ENCODE measurements around the gene GRIN2C.

DNA sequence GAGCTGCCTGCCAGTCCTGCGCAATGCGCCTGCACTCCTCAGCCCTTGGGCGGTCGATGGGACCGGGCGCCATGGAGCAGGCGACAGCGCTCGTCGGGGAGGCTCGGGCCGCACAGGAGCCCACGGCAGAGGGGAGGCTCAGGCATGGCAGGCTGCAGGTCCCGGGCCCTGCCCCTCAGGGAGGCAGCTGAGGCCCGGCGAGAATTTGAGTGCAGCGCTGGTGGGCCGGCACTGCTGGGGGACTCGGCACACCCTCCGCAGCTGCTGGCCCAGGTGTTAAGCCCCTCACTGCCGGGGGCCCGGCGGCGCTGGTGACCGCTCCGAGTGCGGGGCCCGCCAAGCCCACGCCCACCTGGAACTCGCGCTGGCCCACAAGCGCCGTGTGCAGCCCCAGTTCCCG is 47.3 kb upstream of the GRIN2C start:
- TF ChIP-seq, protein P1, sequence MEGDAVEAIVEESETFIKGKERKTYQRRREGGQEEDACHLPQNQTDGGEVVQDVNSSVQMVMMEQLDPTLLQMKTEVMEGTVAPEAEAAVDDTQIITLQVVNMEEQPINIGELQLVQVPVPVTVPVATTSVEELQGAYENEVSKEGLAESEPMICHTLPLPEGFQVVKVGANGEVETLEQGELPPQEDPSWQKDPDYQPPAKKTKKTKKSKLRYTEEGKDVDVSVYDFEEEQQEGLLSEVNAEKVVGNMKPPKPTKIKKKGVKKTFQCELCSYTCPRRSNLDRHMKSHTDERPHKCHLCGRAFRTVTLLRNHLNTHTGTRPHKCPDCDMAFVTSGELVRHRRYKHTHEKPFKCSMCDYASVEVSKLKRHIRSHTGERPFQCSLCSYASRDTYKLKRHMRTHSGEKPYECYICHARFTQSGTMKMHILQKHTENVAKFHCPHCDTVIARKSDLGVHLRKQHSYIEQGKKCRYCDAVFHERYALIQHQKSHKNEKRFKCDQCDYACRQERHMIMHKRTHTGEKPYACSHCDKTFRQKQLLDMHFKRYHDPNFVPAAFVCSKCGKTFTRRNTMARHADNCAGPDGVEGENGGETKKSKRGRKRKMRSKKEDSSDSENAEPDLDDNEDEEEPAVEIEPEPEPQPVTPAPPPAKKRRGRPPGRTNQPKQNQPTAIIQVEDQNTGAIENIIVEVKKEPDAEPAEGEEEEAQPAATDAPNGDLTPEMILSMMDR (IDR thresholded peaks at IDR 0.05), result no peak
- no peak for TF ChIP-seq EZH2 (IDR thresholded peaks at IDR 0.05; ENCODE audit: borderline replicate concordance, insufficient read depth, low read depth, low read length, poor library complexity, severe bottlenecking)
